ENCODE measurements around the gene ARMC8.

Gene ARMC8

DNA sequence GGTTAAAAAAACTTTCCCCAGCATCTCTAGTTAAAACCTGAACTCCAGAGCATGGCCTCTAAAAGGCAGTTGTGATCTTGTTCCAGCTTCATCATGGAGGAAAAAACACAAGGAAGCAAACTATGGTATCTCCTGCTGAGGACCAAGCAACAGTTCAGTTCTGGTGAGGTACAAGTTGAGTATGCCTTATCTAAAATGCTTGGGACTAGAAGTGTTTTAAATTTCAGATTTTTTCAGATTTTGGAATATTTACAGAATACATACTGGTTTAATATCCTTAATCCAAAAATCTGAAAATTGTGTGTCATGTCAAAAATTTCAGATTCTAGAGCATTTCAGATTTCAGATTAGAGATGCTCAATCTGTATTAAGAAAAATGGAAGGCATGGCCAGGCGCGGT lies 22.0 kb upstream of the ARMC8 start:
- DNase-seq (ENCODE audit: low spot score): no peak
- TF ChIP-seq, protein P1, sequence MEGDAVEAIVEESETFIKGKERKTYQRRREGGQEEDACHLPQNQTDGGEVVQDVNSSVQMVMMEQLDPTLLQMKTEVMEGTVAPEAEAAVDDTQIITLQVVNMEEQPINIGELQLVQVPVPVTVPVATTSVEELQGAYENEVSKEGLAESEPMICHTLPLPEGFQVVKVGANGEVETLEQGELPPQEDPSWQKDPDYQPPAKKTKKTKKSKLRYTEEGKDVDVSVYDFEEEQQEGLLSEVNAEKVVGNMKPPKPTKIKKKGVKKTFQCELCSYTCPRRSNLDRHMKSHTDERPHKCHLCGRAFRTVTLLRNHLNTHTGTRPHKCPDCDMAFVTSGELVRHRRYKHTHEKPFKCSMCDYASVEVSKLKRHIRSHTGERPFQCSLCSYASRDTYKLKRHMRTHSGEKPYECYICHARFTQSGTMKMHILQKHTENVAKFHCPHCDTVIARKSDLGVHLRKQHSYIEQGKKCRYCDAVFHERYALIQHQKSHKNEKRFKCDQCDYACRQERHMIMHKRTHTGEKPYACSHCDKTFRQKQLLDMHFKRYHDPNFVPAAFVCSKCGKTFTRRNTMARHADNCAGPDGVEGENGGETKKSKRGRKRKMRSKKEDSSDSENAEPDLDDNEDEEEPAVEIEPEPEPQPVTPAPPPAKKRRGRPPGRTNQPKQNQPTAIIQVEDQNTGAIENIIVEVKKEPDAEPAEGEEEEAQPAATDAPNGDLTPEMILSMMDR (IDR thresholded peaks at IDR 0.05; ENCODE audit: extremely low read depth, missing control alignments): no peak

DNA sequence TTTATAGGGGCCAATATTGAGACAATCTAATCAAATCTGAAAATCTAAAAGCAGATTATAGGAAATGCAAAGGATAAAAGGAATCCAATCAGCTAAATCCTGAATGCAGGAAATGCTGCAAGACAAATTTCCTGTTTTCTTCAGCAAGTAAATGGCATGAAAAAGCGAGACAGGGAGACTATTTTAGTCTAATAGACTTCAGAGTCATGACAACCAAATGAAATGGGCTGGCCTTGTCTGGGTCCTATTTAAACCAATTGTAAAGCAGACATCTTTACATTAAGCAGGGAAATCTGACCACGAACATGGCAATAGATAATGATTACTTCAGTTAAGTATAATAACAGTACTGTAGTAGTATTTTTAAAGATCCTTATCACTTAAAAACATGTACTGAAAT lies 14.5 kb upstream of the ARMC8 start:
- TF ChIP-seq, protein P1 (IDR thresholded peaks at IDR 0.05; ENCODE audit: extremely low read depth, missing control alignments): no peak
- no peak for DNase-seq (ENCODE audit: low spot score)

DNA sequence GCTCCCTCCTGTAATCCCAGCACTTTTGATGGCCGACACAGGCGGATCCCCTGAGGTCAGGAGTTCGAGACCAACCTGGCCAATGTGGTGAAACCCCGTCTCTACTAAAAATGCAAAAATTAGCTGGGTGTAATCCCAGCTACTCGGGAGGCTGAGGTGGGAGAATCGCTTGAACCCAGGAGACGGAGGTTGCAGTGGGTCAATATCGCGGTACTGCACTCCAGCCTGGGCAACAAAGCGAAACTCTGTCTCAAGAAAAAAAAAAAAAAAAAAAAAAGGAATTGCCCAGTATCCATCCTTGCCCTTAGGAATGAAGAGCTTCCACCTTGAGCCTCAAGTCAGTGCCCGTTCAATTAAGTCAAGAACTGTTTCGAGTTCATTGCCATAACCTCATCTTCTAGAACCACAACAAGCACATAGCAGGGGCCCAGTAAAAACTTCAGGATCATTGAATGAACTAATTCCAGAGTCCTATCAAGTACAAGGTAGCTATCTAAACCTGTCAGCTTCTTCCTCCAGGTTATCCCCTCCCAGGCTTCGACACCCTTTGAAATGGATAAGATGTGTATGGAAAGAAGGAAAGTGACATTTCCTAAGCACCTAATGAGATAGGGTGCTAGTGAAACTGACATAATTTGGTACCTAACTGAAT lies 13.2 kb upstream of the ARMC8 start:
- TF ChIP-seq, protein P1 (IDR thresholded peaks at IDR 0.05; ENCODE audit: extremely low read depth, missing control alignments): no peak
- no peak for DNase-seq (ENCODE audit: low spot score)

DNA sequence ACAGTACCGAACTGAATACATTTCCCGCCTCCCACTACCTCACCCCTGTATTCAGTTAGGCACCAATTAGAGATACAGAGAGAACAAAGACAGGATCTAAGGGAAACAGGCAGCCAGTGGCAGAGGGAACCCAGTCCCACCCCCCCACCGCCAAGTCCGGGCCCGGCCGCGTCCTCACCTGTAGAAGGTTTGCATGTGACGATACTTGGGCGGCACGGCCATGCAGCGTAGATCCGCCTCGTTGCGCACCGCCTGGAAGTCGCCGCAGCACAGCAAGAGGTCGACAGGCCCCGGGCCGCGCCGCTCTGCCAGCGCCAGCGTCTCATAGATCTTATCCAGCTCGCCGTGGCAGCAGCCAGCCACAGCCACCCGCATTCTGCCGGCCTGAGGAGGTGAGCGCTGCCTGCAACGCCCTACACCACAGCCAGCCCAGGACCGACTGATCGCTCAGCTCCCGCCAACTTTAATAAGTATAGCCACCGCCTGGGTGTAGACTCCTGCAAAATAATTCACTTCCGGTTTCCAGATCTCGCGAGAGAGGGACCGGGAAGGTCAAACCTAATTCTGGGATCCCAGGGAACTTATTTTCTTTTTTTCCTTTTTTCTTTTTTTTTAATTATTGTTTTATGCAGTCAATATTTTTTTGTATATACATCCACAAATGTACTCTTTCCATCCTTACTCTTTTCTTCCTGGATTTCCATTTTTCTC lies 12.5 kb upstream of the ARMC8 start, which contains the start of gene DBR1:
DBR1 (minus strand) TSS at position 501 of the 711 bp plus-strand sequence; CDS start at position 375, 126 bp downstream.
- TF ChIP-seq, protein P1 (IDR thresholded peaks at IDR 0.05; ENCODE audit: extremely low read depth, missing control alignments): no peak
- DNase-seq (ENCODE audit: low spot score): peak; percentile 78

DNA sequence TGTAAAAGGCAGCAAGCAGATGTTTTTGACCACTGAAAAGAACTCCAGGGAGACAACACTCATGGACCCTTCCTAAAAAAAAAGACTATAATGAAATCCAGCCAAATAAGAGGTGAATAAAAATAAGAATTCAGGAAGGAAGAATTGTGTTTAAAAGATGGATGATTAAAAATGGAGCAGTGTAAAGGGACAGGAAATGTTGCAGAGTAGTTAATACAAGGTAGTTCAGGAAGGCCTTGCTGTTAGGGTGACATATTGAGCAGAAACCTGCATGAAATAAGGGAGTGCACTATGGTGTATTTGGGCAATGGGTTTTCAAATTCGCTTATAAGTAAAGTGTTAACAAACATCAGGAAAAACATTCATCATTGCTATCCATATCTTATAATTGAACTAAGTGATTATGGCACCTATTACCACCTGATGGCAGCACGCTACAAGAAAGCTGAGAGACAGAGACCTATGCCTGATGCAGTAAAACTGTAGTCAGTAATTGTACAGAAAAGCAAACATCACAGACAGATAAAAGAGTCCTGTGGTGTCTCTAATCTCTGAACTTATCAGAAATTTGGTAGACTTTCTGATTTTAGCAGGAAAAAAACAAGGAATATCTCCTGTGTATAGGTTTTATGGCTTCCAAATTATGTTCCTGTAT lies 6.6 kb upstream of the ARMC8 start:
- peak; percentile 34 for DNase-seq (ENCODE audit: low spot score)
- TF ChIP-seq, protein P1 (IDR thresholded peaks at IDR 0.05; ENCODE audit: extremely low read depth, missing control alignments): peak; percentile 24

DNA sequence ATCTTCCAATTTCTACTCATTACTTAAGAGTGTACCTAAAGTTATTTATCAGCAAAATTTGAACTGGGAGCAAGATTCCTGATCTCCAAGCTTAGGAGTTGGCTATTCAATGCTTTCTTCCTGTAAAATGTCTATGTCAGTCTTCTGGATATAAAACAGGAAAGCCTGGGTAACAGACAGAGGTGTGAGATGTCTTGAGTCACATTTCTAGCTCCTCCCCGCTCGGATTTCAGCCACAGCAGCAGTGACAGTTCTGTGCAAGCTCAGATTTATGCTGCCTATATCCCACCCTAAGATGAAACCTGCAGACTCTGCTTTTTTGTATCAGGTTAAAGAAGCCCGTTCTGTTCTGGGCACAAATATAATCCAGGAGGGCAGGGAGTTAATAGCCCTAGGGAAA lies 2.1 kb upstream of the ARMC8 start:
- TF ChIP-seq, protein P1 (IDR thresholded peaks at IDR 0.05; ENCODE audit: extremely low read depth, missing control alignments): no peak
- DNase-seq (ENCODE audit: low spot score): no peak

DNA sequence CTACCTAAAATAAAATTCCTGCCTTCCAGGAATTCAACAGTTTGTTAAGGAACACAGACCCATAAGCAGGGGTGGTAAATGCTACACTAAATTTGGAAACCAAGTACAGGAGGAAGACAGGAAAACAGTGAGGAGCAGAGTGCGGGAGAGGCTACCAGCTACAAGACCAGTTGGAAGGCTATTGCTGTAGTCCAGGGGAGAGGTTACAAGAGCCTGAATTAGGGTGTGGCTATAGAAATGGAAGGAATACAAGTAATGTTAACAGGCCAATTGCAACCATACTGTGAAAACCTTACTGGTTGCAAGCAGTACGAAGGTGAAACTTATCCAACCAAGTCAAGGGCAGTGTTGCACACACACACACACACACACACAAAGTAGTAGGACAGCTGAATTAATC lies 880 bp upstream of the ARMC8 start:
- TF ChIP-seq, protein P1 (IDR thresholded peaks at IDR 0.05; ENCODE audit: extremely low read depth, missing control alignments): no peak
- DNase-seq (ENCODE audit: low spot score): no peak

Measured in GM20000 (cell line).